Thoracic aorta (tissue), 2 donors: ENCODE data around the gene L3MBTL1. TPM values are rescaled to one million over a fixed set of nuclear protein-coding genes. Genes with fewer than 3 reads are reported as not detected.
"Not testable (repeated sequence)": the region's sequence is repeated elsewhere in the genome, so short reads cannot be mapped to it uniquely, and the experiment has no call there.

Source experiments
- ATAC-seq: fragments of 150-250 bp; one replicate; pipeline ENCODE4 v1.8.0; 2017; ENCODE audit warnings: low read depth; ENCODE audit not compliant: insufficient number of reproducible peaks, low FRiP score
- DNase-seq: peaks from one replicate; pipeline ENCODE4 v3.0.0-alpha.2; 2020; ENCODE audit warnings: low spot score
- H3K27ac ChIP-seq, 2 donors: fragments of 200-600 bp; sonication (generic); 1 replicate in 1 of 2; 2 replicates in 1 of 2; pipeline ENCODE4 v1.5.1; 2016; ENCODE audit warnings: mild to moderate bottlenecking in 2 of 2, moderate library complexity in 2 of 2
- H3K27me3 ChIP-seq: fragments of 200-600 bp; sonication (generic); replicated peaks from 2 replicates; pipeline ENCODE4 v1.6.0; 2016; ENCODE audit warnings: mild to moderate bottlenecking; ENCODE audit not compliant: insufficient read depth
- H3K36me3 ChIP-seq: fragments of 200-600 bp; sonication (generic); one replicate; pipeline ENCODE4 v1.5.1; 2016
- H3K4me1 ChIP-seq, 2 donors: fragments of 200-600 bp; sonication (generic); 1 replicate in 1 of 2; 2 replicates in 1 of 2; pipeline versions ENCODE4 v1.5.1 to v1.6.0; 2016; ENCODE audit warnings: low read depth in 2 of 2, mild to moderate bottlenecking in 1 of 2; ENCODE audit not compliant: control insufficient read depth in 1 of 2
- H3K4me3 ChIP-seq: fragments of 200-600 bp; sonication (generic); 2 replicates; pipeline ENCODE4 v1.5.1; 2016; ENCODE audit warnings: mild to moderate bottlenecking
- H3K9me3 ChIP-seq: fragments of 200-600 bp; sonication (generic); 2 replicates; pipeline ENCODE4 v1.5.1; 2016
- total RNA-seq, 2 donors: library from RNA; depleted of rRNA; stranded (reverse); fragments of >200 nt; gene quantifications; one replicate each; pipeline versions ENCODE4 v1.1.0 to v1.2.3, GENCODE V29; 2016
- TF ChIP-seq, protein P1 (sequence below): fragments of 200-600 bp; sonication (generic); IDR thresholded peaks from one replicate; pipeline ENCODE4 v1.5.1; 2019; ENCODE audit warnings: antibody characterized with exemption

The L3MBTL1 gene
- total RNA-seq, 2 donors from 2014 or later = 15.3 to 21.4 TPM

DNA sequence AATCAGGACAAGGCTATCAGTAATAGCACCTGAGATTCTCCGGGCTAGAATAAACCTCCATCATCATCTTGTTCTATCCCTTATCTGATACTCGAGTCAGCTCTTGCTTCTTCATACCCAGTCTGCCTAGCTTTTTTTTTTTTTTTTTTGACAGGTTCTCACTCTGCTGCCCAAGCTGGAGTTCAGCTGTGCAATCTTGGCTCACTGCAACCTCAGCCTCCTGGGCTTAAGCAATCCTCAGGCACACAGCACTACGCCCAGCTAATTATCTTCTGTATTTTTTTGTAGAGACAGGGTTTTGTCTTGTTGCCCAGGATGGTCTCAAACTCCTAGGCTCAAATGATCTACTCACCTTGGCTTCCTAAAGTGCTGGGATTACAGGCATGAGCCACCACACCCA, 30.3 kb upstream of the L3MBTL1 start:
- no peaks in the 10 kb centered on the region for H3K27me3 ChIP-seq
- no peaks in the 10 kb centered on the region for H3K36me3 ChIP-seq

GRCh38 chr20:43477619-43478018, 29.9 kb upstream of the L3MBTL1 start:
- H3K9me3 ChIP-seq = no peaks in the 10 kb centered on the region
- TF ChIP-seq, protein P1, sequence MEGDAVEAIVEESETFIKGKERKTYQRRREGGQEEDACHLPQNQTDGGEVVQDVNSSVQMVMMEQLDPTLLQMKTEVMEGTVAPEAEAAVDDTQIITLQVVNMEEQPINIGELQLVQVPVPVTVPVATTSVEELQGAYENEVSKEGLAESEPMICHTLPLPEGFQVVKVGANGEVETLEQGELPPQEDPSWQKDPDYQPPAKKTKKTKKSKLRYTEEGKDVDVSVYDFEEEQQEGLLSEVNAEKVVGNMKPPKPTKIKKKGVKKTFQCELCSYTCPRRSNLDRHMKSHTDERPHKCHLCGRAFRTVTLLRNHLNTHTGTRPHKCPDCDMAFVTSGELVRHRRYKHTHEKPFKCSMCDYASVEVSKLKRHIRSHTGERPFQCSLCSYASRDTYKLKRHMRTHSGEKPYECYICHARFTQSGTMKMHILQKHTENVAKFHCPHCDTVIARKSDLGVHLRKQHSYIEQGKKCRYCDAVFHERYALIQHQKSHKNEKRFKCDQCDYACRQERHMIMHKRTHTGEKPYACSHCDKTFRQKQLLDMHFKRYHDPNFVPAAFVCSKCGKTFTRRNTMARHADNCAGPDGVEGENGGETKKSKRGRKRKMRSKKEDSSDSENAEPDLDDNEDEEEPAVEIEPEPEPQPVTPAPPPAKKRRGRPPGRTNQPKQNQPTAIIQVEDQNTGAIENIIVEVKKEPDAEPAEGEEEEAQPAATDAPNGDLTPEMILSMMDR = no peak
- H3K36me3 ChIP-seq = no peaks in the 10 kb centered on the region
- no peaks in the 10 kb centered on the region for H3K27me3 ChIP-seq
- H3K4me1 ChIP-seq = peaks cover 0 to 4% of the 10 kb centered on the region in 2 donors
- no peak overlapping the region for H3K4me3 ChIP-seq
- H3K27ac ChIP-seq = no peak overlapping the region
- DNase-seq (no peak), ATAC-seq (no peak)

More for the DNA sequence above, 30.3 kb upstream of the L3MBTL1 start:
- Histone ChIP-seq H3K9me3 (no peaks in the 10 kb centered on the region), H3K4me1 (peaks cover 0 to 4% of the 10 kb centered on the region in 2 donors), H3K27ac (no peak overlapping the region), H3K4me3 (no peak overlapping the region)
- ATAC-seq = no peak
- TF ChIP-seq, protein P1 = no peak
- no peak for DNase-seq

DNA sequence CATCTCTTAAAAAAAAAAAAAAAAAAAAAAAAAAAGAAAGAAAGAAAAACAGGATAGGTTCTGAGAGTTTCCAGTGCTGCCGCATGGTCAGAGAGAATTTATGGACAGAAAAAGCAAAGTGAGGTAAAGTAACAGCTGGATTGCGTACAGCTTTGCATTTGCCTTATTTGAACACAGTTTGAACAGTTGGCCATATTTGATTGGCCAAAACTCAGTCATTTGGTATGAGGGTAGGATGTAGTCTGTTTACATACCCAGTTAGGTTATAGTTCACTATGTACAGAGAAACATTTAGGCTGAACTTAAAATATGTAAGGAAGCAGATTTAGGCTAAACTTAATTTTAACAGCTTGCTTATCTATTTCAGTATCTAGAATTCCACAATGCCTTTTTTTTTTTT, 17.5 kb upstream of the L3MBTL1 start:
- no peaks in the 10 kb centered on the region for H3K36me3 ChIP-seq
- H3K27me3 ChIP-seq = no peaks in the 10 kb centered on the region
- no peak overlapping the region for H3K27ac ChIP-seq
- no peaks in the 10 kb centered on the region for H3K4me1 ChIP-seq
- no peak for ATAC-seq
- TF ChIP-seq, protein P1 = no peak
- no peak overlapping the region for H3K4me3 ChIP-seq
- no peaks in the 10 kb centered on the region for H3K9me3 ChIP-seq
- DNase-seq = no peak

DNA sequence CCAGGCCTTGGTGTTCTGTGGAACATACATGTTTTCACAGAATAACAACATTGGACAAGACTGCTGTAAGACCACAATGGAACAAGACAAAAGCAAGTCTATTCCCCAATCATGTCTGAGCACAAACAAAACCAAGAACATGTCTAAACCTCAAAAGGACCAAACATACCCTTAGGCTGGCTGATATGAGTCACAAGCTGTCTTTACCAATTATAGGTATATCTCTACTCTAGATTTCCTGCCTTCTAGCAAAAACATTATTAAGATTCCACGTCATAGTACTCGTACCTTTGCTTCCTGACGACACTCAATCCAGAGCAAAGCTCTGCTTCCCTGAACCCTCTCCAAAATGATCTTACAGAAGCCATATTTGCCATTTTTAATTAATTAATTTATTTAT, 15.4 kb upstream of the L3MBTL1 start:
- Histone ChIP-seq H3K4me1 (no peaks in the 10 kb centered on the region), H3K9me3 (no peaks in the 10 kb centered on the region), H3K4me3 (no peak overlapping the region), H3K27ac (no peak overlapping the region), H3K36me3 (no peaks in the 10 kb centered on the region), H3K27me3 (no peaks in the 10 kb centered on the region)
- DNase-seq (no peak), ATAC-seq (no peak)
- TF ChIP-seq, protein P1 = no peak

- TF ChIP-seq, protein P1 = no peak
- no peaks in the 10 kb centered on the region for H3K4me1 ChIP-seq
- no peaks in the 10 kb centered on the region for H3K9me3 ChIP-seq
- no peaks in the 10 kb centered on the region for H3K36me3 ChIP-seq
- no peaks in the 10 kb centered on the region for H3K27me3 ChIP-seq
- ATAC-seq = no peak
- H3K4me3 ChIP-seq = no peak overlapping the region
- H3K27ac ChIP-seq = no peak overlapping the region
- no peak for DNase-seq
Observed at GRCh38 chr20:43495388-43495787, 12.1 kb upstream of the L3MBTL1 start.

- not testable (repeated sequence) for H3K27me3 ChIP-seq, DNase-seq, H3K36me3 ChIP-seq, H3K4me1 ChIP-seq, H3K27ac ChIP-seq, H3K4me3 ChIP-seq, H3K9me3 ChIP-seq, ATAC-seq
Observed at GRCh38 chr20:43502021-43502420, 5.5 kb upstream of the L3MBTL1 start.
